NT2/D1 (cell line): Measurements from ENCODE around the gene ENTREP1.

ENCODE experiments used
- DNase-seq: peaks from one replicate; pipeline ENCODE4 v3.0.0-alpha.2; 2011; ENCODE audit warnings: low read depth, low spot score
- H3K27me3 ChIP-seq: 2 replicates; pipeline ENCODE4 v1.6.0; 2011; ENCODE audit warnings: mild to moderate bottlenecking; ENCODE audit not compliant: insufficient read length, insufficient read depth
- H3K36me3 ChIP-seq: 2 replicates; pipeline ENCODE4 v1.6.1; 2011; ENCODE audit warnings: mild to moderate bottlenecking, low read length, mixed read lengths; ENCODE audit not compliant: insufficient read depth, insufficient read length
- H3K4me1 ChIP-seq: 2 replicates; pipeline ENCODE4 v1.5.1; 2011; ENCODE audit not compliant: insufficient read depth, insufficient read length
- H3K4me3 ChIP-seq: 2 replicates; pipeline ENCODE4 v1.5.1; 2011; ENCODE audit warnings: low read depth; ENCODE audit not compliant: insufficient read length
- H3K9ac ChIP-seq: 2 replicates; pipeline ENCODE4 v1.6.0; 2011; ENCODE audit warnings: low read depth; ENCODE audit not compliant: insufficient read length
- H3K9me3 ChIP-seq: 2 replicates; pipeline ENCODE4 v1.5.1; 2011; ENCODE audit warnings: mild to moderate bottlenecking, low read length; ENCODE audit not compliant: insufficient read depth
- SUZ12 ChIP-seq: IDR thresholded peaks from 2 replicates; pipeline ENCODE4 v1.6.1; 2011; ENCODE audit not compliant: insufficient read length, insufficient read depth; ENCODE audit errors: extremely low read depth
- YY1 ChIP-seq: IDR thresholded peaks from 2 replicates; pipeline ENCODE4 v1.6.1; 2011; ENCODE audit not compliant: insufficient read length, insufficient read depth
- ZNF274 ChIP-seq: IDR thresholded peaks from 2 replicates; pipeline ENCODE4 v1.6.1; 2011; ENCODE audit warnings: mild to moderate bottlenecking, low read depth, low read length

ENTREP1 gene

DNA sequence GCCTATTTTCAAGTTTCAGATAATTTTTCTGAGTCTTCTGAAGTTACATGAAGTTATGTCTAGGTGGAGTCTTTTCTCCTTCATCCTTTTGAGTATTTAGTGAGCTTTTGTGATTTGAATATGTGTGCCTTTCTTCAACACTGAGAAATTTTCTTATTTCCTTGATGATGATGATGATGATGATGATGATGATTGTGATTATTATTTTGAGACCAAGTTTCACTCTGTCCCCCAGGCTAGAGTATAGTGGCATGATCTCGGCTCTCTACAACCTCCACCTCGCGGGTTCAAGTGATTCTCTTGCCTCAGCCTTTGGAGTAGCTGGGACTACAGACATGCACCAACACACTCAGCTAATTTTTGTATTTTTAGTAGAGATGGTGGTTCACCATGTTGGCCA lies 26.2 kb downstream of the ENTREP1 start:
- no peaks in the 10 kb centered on the region for H3K4me1 ChIP-seq
- peaks cover 12% of the 10 kb centered on the region; the same call in 1 of the 2 replicates for H3K9me3 ChIP-seq
- TF ChIP-seq YY1 (no peak), ZNF274 (no peak), SUZ12 (no peak)
- no peaks in the 10 kb centered on the region for H3K36me3 ChIP-seq
- no peak for DNase-seq
- H3K9ac ChIP-seq: no peak overlapping the region
- H3K4me3 ChIP-seq: no peak overlapping the region
- H3K27me3 ChIP-seq: no peaks in the 10 kb centered on the region

DNA sequence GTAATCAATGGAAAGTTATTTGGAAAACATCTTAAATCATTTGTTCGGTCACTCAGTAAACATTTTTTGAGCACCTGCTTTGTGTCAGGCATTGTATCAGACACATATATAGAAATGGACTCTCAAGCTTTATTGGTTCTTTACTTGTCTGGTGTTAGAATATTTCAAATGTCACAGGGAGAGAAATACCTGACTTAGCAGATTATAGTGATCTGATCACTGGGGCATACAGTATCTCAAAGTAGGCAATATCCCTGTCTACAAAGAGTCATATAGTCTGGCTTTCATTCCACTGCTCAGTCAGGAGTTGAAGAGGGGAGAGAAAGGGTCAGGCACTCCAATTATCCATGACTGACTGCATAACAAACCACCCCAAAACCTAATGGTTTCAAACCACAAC lies 30.2 kb downstream of the ENTREP1 start:
- no peak for DNase-seq
- peaks cover 3% of the 10 kb centered on the region; the same call in 1 of the 2 replicates for H3K9me3 ChIP-seq
- no peak overlapping the region for H3K9ac ChIP-seq
- H3K27me3 ChIP-seq: no peaks in the 10 kb centered on the region
- H3K36me3 ChIP-seq: no peaks in the 10 kb centered on the region
- H3K4me1 ChIP-seq: no peaks in the 10 kb centered on the region
- TF ChIP-seq ZNF274: no peak
- no peak for TF ChIP-seq YY1
- no peak for TF ChIP-seq SUZ12
- H3K4me3 ChIP-seq: no peak overlapping the region

DNA sequence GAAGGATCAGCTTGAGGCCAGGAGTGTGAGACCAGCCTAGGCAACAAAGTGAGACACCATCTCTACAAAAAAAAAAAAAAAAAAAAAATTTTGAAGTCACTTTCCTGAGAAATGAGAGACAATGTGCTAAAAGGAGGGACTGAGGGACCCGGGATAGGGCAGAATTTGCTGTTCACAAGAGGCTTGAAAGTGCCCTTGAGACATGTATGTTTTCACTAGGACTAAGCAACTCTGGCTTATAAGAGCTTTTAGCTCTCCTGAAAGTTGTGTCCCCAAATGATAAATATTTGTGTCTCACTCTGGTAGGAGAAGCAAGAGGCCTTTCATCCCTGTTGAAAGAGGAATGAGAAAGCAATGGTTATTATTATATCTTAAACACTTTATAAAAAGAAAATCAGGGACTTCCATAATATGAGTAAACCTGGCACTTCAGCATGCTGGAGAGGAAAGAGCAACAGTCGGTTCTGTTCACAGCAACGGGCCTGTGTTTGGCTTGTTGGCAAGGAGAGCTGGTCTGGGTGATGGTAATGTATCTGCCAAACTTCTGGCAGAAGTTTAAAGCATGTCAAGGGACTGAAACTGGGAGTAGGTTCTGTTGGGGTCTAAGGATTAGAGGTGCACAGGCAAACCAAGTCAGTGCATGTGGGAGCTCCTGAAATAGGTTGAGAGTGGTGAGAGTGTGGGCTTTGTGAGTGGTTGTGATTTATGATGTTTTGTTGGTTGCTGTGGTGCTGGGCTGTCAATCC lies 32.2 kb downstream of the ENTREP1 start:
- no peaks in the 10 kb centered on the region for H3K4me1 ChIP-seq
- H3K9ac ChIP-seq: no peak overlapping the region
- TF ChIP-seq SUZ12 (no peak), ZNF274 (no peak), YY1 (no peak)
- no peaks in the 10 kb centered on the region for H3K36me3 ChIP-seq
- no peak for DNase-seq
- no peaks in the 10 kb centered on the region for H3K27me3 ChIP-seq
- no peaks in the 10 kb centered on the region for H3K9me3 ChIP-seq
- no peak overlapping the region for H3K4me3 ChIP-seq

DNA sequence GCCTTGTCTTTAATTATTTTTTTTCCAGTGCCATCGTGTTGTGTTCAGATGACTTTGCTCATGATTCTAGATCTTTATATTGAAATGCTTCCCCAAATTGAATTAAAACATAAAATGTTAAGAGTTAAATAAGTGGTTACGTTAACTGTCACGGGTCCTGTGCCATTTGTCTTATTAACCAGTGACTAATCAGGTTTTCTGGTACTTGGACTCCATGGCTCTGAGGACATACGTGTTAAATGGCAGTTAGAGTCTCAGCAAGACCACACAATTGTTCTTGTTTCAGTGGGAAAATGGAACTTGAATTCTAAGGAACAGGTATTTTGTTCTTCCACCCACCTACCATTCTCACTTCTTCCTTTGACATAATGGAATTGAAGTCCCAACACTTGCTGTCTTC lies 32.8 kb downstream of the ENTREP1 start:
- DNase-seq: no peak
- no peak overlapping the region for H3K9ac ChIP-seq
- H3K4me1 ChIP-seq: no peaks in the 10 kb centered on the region
- H3K27me3 ChIP-seq: no peaks in the 10 kb centered on the region
- H3K9me3 ChIP-seq: no peaks in the 10 kb centered on the region
- H3K36me3 ChIP-seq: no peaks in the 10 kb centered on the region
- no peak overlapping the region for H3K4me3 ChIP-seq
- TF ChIP-seq ZNF274 (no peak), YY1 (no peak), SUZ12 (no peak)

DNA sequence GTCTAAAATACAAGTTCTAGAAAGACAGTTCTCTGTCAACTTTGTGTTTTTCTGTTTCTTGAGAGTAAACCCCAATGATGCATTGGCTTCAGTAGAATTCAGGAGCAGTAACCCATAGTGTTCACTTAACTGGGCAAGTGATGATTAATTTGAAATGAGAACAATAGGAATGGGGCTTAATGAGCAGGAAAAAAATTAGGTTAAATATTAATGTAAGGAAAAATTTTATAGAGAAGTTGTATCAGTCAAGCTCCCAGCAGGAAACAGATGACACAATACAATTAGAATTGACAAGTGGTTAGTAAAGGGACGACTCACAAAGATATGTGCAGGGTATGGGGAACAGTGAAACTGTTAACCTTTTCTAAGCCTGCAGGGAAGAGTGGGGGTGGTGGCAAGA lies 38.2 kb downstream of the ENTREP1 start:
- peaks cover 2% of the 10 kb centered on the region; the same call in 1 of the 2 replicates for H3K9me3 ChIP-seq
- no peak for TF ChIP-seq YY1
- TF ChIP-seq ZNF274: no peak
- TF ChIP-seq SUZ12: no peak
- H3K9ac ChIP-seq: no peak overlapping the region
- no peaks in the 10 kb centered on the region for H3K4me1 ChIP-seq
- H3K4me3 ChIP-seq: no peak overlapping the region
- H3K36me3 ChIP-seq: no peaks in the 10 kb centered on the region
- H3K27me3 ChIP-seq: no peaks in the 10 kb centered on the region
- DNase-seq: no peak

DNA sequence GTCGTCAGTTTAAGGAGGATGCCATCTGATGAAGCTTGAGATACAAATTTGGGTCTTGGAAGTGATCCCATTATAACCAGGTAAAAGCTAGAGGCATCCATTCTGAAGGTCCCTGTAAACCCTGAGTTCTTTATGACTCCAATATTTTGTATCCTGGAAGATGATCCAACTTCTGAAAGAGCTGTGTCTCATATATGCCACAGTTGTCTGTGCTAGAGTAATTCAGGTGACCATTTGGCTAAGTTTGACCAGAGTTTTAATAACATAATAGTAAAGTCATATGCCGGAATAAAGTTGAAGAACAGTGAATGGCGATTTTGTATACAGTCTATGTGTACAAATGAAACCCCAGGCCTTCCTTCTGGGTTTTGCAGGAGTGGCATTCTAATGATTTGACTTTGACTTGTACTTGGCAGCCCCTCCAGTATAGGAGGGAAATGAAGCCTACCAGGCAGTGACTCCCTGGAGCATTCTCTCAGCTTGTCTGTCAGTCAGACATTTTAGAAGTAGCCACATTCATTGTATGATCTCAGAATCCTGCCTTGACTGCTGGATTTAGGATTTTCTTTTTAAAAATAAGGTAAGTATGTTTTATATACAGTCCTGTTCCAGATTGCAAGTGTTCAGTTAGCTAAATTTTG lies 39.6 kb downstream of the ENTREP1 start:
- DNase-seq: no peak
- Histone ChIP-seq H3K9ac (no peak overlapping the region), H3K4me3 (no peak overlapping the region), H3K4me1 (no peaks in the 10 kb centered on the region), H3K27me3 (no peaks in the 10 kb centered on the region), H3K9me3 (peaks cover 4% of the 10 kb centered on the region; the same call in 1 of the 2 replicates), H3K36me3 (no peaks in the 10 kb centered on the region)
- TF ChIP-seq SUZ12 (no peak), YY1 (no peak), ZNF274 (no peak)

DNA sequence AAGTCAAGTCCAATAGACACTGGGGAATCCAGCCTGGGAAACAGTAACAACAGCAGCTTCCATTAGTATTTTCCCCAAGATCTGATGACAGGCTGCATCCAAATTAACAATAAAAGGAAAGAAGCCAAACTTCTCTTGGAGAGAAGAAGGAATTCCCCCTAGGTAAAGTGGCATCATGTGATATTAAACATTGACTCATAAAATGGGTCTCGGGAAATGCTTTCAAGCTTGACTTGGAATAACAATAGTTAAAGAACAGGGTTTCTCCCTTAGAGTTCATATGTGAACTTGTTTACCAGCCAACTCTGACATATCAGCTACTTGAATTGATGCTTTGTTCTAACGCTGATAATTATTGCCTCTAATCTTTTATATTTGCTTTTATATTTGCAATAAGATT lies 45.4 kb downstream of the ENTREP1 start:
- DNase-seq: no peak
- Histone ChIP-seq H3K36me3 (no peaks in the 10 kb centered on the region), H3K9me3 (peaks cover 4% of the 10 kb centered on the region; the same call in 1 of the 2 replicates), H3K4me1 (no peaks in the 10 kb centered on the region), H3K9ac (no peak overlapping the region), H3K27me3 (no peaks in the 10 kb centered on the region), H3K4me3 (no peak overlapping the region)
- TF ChIP-seq YY1 (no peak), SUZ12 (no peak), ZNF274 (no peak)
